DMS114 treated with DMSO at 0.1 percent for 48 hours (cell line): ENCODE results near the gene SLAIN2.
"Not testable (repeated sequence)": the region's sequence is repeated elsewhere in the genome, so short reads cannot be mapped to it uniquely, and the experiment has no call there.

Experiments used
- DNase-seq: peaks from one replicate; lab custom pipeline; 2025; ENCODE audit not compliant: unreplicated experiment; lab: John Stamatoyannopoulos, UW

SLAIN2 gene

GRCh38 chr4:48340965-48341775, at the start of gene SLAIN2:
SLAIN2 (plus strand) TSS chr4:48341529; CDS start chr4:48341740, 211 bp downstream.
- peak; percentile 91 for DNase-seq

DNA sequence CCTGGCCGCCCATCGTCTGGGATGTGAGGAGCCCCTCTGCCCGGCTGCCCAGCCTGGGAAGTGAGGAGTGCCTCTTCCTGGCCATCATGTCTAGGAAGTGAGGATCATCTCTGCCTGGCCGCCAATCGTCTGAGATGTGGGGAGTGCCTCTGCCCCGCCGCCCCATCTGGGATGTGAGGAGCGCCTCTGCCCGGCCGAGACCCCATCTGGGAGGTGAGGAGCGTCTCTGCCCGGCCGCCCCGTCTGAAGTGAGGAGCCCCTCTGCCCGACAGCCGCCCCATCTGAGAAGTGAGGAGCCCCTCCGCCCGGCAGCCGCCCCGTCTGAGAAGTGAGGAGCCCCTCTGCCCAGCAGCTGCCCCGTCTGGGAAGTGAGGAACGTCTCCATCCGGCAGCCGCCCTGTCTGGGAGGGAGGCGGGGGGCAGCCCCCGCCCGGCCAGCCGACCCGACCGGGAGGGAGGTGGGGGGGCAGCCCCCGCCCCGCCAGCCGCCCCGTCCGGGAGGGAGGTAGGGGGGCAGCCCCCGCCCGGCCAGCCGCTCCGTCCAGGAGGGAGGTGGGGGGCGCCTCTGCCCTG, 49.0 kb upstream of the SLAIN2 start:
- DNase-seq: not testable (repeated sequence)

DNA sequence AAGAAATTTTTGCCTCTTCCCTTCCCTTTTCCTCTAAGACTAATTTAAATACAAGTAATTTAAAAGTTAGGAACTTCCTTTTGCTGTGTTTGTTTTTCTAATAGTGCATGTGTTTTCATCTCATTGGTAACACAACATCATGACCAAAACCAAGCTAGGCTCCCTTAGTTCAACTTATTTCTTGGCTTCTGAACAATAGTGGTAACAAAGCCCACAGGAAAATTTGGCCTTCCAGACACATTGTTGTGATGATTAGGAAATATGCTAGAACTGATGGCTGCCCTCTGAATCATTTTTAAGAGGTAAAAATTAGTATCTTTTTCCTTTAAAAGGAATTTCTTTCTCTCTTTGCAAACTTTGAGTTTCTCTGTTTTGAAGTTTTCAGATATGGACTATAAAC, 46.2 kb upstream of the SLAIN2 start:
- DNase-seq: no peak

GRCh38 chr4:48296365-48296764, 45.0 kb upstream of the SLAIN2 start:
- no peak for DNase-seq

- no peak for DNase-seq
Measured at GRCh38 chr4:48297256-48297846, 44.0 kb upstream of the SLAIN2 start.

DNA sequence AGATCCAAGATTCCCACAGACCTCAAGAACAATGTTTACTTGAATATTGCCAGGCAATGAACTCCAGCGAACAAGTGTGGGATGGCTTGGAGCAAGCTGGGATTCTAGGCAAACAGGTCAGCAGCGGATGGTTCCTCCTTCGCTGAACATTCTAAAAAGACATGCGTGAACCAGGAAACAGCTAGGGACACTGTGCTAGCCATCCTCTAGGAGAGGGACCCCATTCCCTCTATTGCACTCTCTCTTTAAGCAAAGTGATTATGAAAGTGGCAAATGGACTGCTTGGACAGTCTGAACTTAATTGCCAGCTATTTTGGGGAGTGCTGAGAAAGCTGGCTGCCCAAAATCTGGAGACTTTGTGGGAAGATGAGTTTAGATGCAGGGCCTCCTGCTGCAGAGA, 41.8 kb upstream of the SLAIN2 start:
- DNase-seq: no peak

DNA sequence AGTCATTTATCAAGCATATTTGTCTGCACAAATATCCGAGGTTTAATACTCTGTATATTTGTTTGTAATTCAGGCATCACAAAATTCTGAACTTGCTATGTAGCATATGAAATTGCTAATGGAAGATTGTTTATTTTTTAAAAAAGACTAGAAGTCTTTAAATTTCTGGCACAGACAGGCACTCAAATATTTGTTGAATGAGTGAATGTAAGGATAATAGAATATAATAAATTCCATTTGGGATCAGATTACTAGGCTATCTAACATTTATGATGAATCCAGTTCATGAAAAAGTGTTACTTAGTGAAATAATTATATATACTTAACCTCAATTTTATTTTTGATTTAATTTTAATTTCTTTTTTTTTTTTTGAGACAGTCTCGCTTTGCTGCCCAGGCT, 41.3 kb upstream of the SLAIN2 start:
- no peak for DNase-seq

GRCh38 chr4:48305508-48305907, 35.8 kb upstream of the SLAIN2 start:
- no peak for DNase-seq

DNA sequence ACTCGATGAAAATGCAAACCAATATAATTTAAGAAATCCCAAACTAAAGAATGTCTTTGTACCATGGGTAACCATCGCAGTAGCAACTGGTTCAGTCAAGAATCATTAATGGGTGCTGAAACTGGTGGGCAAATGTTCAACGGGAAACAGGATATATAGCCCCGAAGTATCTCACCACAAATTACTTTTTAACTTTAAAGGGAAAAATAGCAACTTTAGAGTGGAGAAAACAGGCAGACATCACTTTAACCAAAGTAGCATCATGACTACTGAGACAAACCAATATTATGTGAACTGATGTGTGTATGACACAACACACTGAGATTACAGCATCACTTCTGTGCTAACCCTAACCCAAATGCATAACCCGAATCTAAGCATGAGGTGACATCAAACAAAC, 33.8 kb upstream of the SLAIN2 start:
- DNase-seq: no peak

- DNase-seq: no peak
Measured at GRCh38 chr4:48308901-48309300, 32.4 kb upstream of the SLAIN2 start.

DNA sequence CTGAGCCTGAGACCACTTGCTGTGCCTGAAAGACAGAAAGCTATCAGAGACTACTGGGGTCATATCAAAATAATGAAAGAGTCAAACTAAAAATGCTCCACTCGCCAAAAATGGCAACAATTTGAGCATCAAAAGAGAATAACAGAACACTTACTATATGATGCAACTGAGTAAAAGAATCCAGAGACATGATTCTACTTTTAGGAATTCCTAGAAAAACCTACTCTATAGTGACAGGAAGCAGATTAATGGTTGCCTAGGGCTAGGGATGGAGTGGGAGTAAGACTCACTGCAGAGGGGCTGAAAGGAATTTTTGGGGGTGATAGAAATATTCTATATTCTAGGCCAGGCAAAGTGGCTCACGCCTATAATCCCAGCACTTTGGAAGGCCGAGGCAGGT, 29.4 kb upstream of the SLAIN2 start:
- DNase-seq: no peak

DNA sequence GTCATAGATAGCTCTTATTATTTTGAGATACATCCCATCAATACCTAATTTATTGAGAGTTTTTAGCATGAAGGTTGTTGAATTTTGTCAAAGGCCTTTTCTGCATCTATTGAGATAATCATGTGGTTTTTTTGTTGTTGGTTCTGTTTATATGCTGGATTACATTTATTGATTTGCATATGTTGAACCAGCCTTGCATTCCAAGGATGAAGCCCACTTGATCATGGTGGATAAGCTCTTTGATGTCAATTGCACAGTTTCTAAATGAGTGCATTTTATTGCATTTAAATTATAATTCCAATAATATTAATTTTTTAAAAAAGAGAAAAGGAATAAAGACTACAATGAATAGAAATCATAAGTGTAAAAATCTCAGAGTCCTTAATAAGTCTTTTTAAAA, 26.6 kb upstream of the SLAIN2 start:
- not testable (repeated sequence) for DNase-seq

DNA sequence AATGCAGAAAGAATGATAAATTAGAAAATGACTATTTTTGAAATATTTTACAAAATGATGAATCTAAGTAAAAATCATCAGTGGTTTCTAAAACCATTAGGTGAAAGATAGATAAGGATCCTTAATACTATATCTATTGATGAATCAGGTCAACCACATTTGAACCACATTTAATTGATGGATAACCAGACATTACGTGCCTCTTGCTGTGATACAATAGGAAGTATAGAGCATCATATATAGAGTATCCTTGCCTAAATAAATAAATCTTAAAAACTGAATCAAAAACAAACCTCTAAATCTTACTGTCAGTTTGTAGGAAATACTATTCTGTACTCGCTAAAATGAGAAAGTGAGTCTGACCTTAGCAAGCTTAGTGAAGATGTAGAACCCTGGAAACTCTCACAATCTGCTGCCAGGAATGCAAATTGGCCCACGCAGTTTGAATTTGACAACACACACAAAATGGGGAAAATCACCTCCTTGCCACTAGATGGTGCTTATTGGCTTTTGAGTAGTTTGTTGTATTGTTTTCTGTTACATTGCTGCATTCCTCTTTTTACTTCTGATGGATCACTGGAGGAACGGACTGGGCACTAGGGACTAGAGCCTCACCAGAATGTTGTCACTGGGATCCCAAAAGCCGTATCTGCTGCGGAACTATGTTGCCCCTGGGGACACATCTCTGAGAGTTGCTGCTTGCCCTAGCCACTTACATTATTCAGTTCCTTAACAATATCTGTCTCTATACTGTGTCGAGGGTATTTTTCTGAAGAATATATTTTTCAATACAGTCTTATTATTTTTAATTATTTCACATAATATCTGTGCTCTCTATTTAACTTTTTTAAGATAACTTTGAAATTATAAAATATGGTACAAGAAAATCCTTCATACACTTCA, 25.4 kb upstream of the SLAIN2 start:
- peak; percentile 45 for DNase-seq

DNA sequence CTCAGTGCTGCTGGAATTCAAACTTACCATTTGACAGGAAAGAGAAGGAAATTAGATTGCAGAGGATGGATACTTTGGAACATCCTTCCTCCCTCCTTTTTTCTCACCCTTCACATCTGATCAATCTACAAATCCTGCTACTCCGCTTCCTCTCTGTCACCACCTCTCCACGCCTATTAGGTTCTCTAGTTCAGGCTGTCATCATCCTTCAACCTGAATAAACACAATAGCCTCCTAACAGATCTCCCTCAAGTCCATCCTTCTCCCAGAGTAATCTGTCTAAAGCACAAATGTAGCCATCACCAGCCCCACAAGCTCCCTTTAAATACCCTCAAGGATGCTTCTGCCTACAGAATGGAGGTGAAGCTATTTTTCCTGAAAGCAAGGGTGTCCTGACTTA, 20.0 kb upstream of the SLAIN2 start:
- no peak for DNase-seq

GRCh38 chr4:48322063-48322462, 19.3 kb upstream of the SLAIN2 start:
- no peak for DNase-seq

DNA sequence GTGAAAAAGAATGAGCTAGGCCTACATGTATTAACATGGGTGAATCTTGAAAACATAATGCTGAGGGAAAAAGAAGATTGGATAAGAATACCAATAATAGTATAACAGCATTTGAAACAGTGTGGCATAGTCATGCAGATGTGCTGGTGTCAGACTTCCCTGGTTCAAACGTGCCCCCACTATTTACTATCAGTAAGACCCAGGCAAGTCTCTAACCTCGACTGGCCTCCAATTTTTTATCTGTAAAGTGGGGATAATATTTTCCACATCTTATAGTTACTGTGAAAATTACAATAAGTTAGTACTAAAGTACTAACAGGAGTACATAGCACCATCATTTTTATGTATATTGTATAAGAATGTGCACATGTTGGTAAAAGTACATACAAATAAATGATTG, 17.0 kb upstream of the SLAIN2 start:
- DNase-seq: no peak

DNA sequence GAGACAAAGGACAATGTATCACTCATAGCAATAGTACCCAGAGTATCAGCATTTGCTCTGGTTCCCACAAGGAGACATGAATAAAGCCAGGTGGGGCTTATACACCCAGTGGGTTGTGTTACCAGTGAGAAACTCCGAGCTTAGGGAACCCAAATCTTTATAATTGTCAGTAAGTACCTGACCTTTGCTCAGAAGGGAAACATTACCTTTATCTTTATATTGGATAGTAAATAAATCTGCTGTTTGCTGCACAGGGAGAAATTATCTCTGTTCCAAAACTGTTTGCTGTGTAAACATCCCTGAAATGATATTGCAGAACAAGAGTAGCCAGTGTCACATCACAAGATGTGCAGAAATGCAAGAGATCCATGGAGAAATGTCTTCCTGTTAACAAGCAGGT, 12.1 kb upstream of the SLAIN2 start:
- DNase-seq: no peak

- DNase-seq: no peak
Measured at GRCh38 chr4:48329976-48330375, 11.4 kb upstream of the SLAIN2 start.

DNA sequence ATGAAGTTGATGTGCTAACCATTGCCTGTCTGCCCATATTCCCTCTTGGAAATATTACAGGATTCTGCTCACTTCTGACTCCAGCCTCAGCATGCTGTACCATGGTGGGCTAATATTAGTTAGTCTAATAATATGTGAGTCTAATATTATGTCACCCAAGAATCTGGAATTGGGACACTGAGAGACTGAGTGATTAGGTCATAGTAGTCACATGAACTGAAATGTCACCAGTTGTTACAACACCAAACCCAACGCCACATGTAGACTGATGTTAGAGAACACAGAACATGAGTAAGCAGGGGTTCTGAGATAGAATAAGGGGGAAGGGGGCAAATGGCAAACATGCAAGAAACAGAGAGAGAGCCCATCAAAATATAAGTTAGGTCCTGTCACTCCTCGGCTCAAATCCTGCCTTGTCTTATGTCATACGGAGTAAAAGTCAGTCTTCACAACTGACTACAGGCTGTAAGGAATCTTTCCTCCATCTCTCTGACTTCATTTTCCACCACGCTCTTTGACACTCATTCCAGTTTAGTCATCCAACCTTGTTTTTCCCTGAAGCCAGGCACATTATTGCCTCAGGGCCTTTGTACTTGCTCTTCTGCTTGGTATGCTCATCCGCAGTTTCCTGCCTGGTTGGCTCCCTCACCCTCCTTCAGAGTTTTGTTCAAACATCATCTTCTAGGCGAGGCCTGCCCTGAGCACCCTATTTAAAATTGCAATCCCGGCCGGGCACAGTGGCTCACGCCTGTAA, 9.6 kb upstream of the SLAIN2 start:
- DNase-seq: no peak

DNA sequence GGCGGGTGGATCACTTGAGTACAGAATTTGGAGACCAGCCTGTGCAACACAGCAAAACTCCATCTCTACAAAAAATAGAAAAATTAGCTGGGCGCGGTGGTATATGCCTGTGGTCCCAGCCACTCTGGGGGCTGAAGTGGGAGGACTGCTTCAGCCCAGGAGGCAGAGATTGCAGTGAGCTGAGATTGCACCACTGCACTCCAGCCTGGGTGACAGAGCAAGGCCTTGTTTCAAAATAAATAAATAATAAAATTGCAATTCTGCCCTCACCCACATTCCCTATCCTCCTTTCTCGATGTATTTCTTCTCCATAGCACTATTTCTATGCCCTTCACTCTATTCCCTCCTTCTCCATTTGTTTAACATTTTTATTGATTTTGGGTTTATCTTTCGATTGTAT, 8.7 kb upstream of the SLAIN2 start:
- DNase-seq: no peak

GRCh38 chr4:48333587-48333986, 7.7 kb upstream of the SLAIN2 start:
- DNase-seq: no peak
